A673 (cell line): ENCODE data around the gene HOXB3. TPM values are rescaled to one million over a fixed set of nuclear protein-coding genes. Genes with fewer than 3 reads are reported as not detected.

Source experiments
- BruUV-seq: library from RNA; stranded (reverse); fragments of 400-500 nt; replicated peaks from 2 replicates; lab custom pipeline; 2021; lab: Mats Ljungman, UMichigan
- CTCF ChIA-PET: fragments of 300-600 bp; sonication (Branson Sonifier 250); formaldehyde crosslinking; loops from one replicate; lab custom pipeline; 2022; ENCODE audit warnings: antibody characterized with exemption; lab: Charles Lee
- POLR2A ChIA-PET: fragments of 300-600 bp; sonication (Branson Sonifier 250); formaldehyde crosslinking; loops from one replicate; lab custom pipeline; 2022; ENCODE audit warnings: antibody characterized with exemption; ENCODE audit not compliant: low non-redundant PET; lab: Charles Lee
- DNase-seq: peaks from one replicate; pipeline ENCODE4 v3.0.0-alpha.2; 2015; ENCODE audit warnings: low spot score
- H3K27ac ChIP-seq: fragments of 200-600 bp; sonication (generic); 2 replicates; pipeline ENCODE4 v1.5.1; 2016; ENCODE audit warnings: mixed run types, low read depth, mild to moderate bottlenecking, mixed read lengths, antibody characterized with exemption, low read length; ENCODE audit not compliant: poor library complexity, severe bottlenecking
- H3K27me3 ChIP-seq: fragments of 200-600 bp; sonication (generic); replicated peaks from 2 replicates; pipeline ENCODE4 v1.6.1; 2017; ENCODE audit warnings: mixed run types, low read depth, mild to moderate bottlenecking, mixed read lengths, antibody characterized with exemption, low read length; ENCODE audit not compliant: insufficient read depth, poor library complexity
- H3K36me3 ChIP-seq: fragments of 200-600 bp; sonication (generic); 2 replicates; pipeline ENCODE4 v1.6.1; 2016; ENCODE audit warnings: mixed run types, mild to moderate bottlenecking, mixed read lengths, antibody characterized with exemption, low read length; ENCODE audit not compliant: insufficient read depth, poor library complexity, severe bottlenecking
- H3K4me1 ChIP-seq: fragments of 200-600 bp; sonication (generic); 2 replicates; pipeline ENCODE4 v1.6.1; 2017; ENCODE audit warnings: mixed run types, mild to moderate bottlenecking, mixed read lengths, antibody characterized with exemption, low read length; ENCODE audit not compliant: insufficient read depth, poor library complexity, severe bottlenecking
- H3K4me3 ChIP-seq: fragments of 200-600 bp; sonication (generic); 2 replicates; pipeline ENCODE4 v1.5.1; 2016; ENCODE audit warnings: low read depth, mixed run types, mild to moderate bottlenecking, mixed read lengths, low read length; ENCODE audit not compliant: poor library complexity, severe bottlenecking
- H3K9me3 ChIP-seq: fragments of 200-600 bp; sonication (generic); 2 replicates; pipeline ENCODE4 v1.6.1; 2016; ENCODE audit warnings: mixed run types, low read depth, mild to moderate bottlenecking, mixed read lengths, antibody characterized with exemption, low read length; ENCODE audit not compliant: poor library complexity, severe bottlenecking
- EZH2 ChIP-seq: fragments of 200-600 bp; sonication (generic); IDR thresholded peaks from 2 replicates; pipeline ENCODE4 v1.6.1; 2017; ENCODE audit warnings: borderline replicate concordance, low read depth, mild to moderate bottlenecking, mixed read lengths, antibody characterized with exemption, low read length; ENCODE audit not compliant: poor library complexity, severe bottlenecking
- intact Hi-C: fragments of 100-400 bp; cut with micrococcal nuclease; formaldehyde crosslinking; loops from one replicate; pipeline ENCODE4 v1.10.0; 2022; ENCODE audit not compliant: unreplicated experiment
- total RNA-seq: library from RNA; stranded (reverse); gene quantifications from 2 replicates; pipeline ENCODE4 v1.2.3, GENCODE V29; 2021
- TF ChIP-seq, protein P1 (sequence below): fragments of 300-800, 200-600 bp; sonication (generic); conservative IDR thresholded peaks from 2 replicates; pipeline ENCODE4 v1.5.1; 2017; ENCODE audit warnings: low read depth, mild to moderate bottlenecking, antibody characterized with exemption, low read length, moderate library complexity, mixed read lengths

HOXB3 gene
- total RNA-seq, 1 experiment from 2014 or later: 40.7 TPM

DNA sequence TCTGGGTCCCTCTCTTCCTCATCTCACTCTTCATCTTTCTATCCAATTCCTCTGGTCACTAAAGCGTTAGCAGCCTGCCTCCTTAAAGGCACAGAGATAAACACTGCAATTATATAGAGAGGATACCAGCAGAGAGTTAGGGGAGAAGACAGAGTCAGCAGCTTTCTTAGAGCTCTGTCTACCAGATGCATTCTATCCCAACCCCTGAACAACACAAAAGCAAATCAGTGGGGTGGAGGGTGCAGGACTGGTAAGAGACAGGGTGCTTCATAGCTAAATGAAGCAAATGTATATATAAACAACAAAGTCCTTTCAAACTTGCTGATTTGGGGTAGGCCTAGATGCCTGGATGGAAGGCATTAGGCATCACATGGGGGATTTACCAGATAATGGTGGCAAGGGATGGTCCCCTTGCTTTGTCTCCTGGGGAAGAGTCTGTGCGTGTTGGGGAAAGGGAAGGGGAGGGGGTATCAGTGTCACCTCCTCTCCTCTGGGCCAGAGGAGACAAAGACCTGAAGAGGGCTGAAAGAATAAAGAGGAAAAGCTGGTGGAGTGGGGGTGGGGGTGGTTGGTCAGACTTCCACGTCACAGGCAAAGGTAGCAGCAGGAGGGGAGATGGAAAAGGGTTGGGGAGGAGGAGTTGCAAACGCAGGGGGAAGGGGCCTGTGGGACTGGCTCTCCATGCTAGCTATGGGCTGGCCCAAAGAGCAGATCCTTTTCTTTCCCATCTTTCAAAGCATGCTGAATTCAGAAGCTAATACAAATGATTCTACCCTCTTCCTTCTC is 23.9 kb downstream of the HOXB3 start:
- ChIA-PET POLR2A (no interaction called here), CTCF (no interaction called here)
- TF ChIP-seq EZH2: no peak
- TF ChIP-seq, protein P1, sequence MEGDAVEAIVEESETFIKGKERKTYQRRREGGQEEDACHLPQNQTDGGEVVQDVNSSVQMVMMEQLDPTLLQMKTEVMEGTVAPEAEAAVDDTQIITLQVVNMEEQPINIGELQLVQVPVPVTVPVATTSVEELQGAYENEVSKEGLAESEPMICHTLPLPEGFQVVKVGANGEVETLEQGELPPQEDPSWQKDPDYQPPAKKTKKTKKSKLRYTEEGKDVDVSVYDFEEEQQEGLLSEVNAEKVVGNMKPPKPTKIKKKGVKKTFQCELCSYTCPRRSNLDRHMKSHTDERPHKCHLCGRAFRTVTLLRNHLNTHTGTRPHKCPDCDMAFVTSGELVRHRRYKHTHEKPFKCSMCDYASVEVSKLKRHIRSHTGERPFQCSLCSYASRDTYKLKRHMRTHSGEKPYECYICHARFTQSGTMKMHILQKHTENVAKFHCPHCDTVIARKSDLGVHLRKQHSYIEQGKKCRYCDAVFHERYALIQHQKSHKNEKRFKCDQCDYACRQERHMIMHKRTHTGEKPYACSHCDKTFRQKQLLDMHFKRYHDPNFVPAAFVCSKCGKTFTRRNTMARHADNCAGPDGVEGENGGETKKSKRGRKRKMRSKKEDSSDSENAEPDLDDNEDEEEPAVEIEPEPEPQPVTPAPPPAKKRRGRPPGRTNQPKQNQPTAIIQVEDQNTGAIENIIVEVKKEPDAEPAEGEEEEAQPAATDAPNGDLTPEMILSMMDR: no peak
- intact Hi-C loops: no loop called here
- BruUV-seq: no TSS peak
- Histone ChIP-seq H3K27ac (peak overlapping the region; percentile 87), H3K9me3 (no peaks in the 10 kb centered on the region), H3K27me3 (no peaks in the 10 kb centered on the region), H3K4me3 (no peak overlapping the region), H3K36me3 (no peaks in the 10 kb centered on the region), H3K4me1 (peaks cover 83% of the 10 kb centered on the region)
- DNase-seq: no peak

DNA sequence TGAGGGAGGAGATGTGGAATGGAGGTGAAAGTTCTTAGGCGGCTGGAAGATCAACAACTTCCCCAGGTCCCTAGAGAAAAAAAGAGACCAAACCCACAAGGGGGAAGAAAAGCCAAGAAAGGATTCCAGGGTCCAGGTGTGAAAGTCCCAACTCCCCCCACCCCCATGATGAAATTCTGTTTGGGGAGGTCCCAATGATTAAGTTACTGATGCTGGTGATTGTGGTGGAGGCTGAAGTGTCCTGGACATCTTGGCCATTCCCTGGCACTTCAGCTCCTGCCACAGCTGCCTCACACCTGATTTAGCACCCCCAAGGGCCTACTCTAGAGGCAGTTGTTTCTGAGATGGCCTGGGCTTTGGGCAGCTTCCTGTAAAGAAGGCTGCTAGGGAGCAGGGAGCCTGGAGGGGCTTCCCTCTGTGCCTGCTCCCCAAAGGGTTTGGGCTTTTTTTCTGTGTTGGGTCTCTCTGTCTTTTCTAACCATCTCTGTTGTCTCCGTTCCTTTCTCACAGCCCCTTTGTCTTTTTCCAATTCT is 25.0 kb downstream of the HOXB3 start:
- TF ChIP-seq EZH2: no peak
- TF ChIP-seq, protein P1: no peak
- H3K9me3 ChIP-seq: no peaks in the 10 kb centered on the region
- peaks cover 85% of the 10 kb centered on the region for H3K4me1 ChIP-seq
- TSS peak; percentile 86 for BruUV-seq
- intact Hi-C loops: no loop called here
- ChIA-PET POLR2A (interaction anchor here (0.6 kb wide), 2 partner anchors 163 to 798 kb away, joined by 3 to 8 read pairs; no protein-coding TSS in a partner anchor), CTCF (interaction anchor here (0.6 to 1.5 kb wide), 2 partner anchors 73 to 232 kb away, joined by 4 to 5 read pairs; no protein-coding TSS in a partner anchor)
- no peaks in the 10 kb centered on the region for H3K36me3 ChIP-seq
- peak overlapping the region; percentile 54 for H3K4me3 ChIP-seq
- no peak for DNase-seq
- H3K27me3 ChIP-seq: no peaks in the 10 kb centered on the region
- H3K27ac ChIP-seq: peak overlapping the region; percentile 87

DNA sequence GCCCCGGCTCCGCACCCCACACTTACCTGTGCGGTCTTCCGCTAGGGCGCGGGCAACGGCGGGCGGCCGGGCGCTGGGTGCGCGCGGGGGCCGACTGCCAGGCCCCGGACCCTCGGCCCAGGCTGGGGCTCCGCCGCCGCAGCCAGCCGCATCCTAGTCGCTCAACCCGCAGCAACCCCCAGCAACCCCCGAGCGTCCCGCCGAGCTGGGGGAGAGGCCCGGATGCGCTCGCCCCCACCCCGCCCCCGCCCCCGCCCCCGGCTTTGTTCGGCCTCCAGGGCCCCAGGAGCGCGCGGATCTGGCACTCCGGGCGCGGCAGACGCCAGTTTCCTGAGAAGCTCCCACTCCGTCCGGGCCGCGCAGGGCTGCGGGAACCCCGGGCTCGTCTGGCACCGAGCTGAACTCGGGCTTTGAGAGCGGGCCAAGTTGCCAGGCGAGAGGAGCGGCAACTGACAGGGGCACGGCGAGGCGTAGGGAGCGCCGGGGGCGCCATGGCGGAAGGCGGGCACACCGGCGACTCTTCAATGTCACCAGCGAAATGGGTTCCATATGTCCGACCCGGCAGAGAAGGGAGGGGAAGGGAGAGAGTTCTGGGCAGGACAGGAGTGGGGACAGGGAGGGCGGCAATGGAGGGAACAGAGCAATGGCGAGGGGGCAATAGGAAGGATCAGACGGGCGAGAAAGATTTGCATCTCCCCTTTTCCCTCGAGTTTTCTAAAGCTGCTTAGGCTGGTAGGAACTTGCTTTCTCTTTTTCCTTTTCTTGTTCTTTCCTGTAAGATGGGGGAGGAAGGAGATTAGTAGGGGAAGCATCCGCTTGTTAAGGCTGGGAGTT is 25.6 kb downstream of the HOXB3 start:
- Histone ChIP-seq H3K36me3 (no peaks in the 10 kb centered on the region), H3K4me1 (peaks cover 82% of the 10 kb centered on the region), H3K27me3 (no peaks in the 10 kb centered on the region), H3K9me3 (no peaks in the 10 kb centered on the region), H3K27ac (peak overlapping the region; percentile 87), H3K4me3 (peak overlapping the region; percentile 54)
- intact Hi-C loops: no loop called here
- peak; percentile 76 for DNase-seq
- BruUV-seq: no TSS peak
- ChIA-PET CTCF (interaction anchor here (0.6 to 1.5 kb wide), 2 partner anchors 72 to 231 kb away, joined by 4 to 5 read pairs; no protein-coding TSS in a partner anchor), POLR2A (interaction anchor here (0.6 kb wide), 2 partner anchors 163 to 798 kb away, joined by 3 to 8 read pairs; no protein-coding TSS in a partner anchor)
- TF ChIP-seq, protein P1: no peak
- TF ChIP-seq EZH2: no peak
